HG03354 (cell line): ENCODE measurements around the gene ABLIM1.
A peak's percentile ranks its signal among the peaks of the same experiment; 100 is the strongest.

Source experiments
- ATAC-seq: cut with Tn5 transposase; IDR thresholded peaks from one replicate; pipeline ENCODE4 v1.9.1; 2021; ENCODE audit warnings: mild to moderate bottlenecking; ENCODE audit not compliant: unreplicated experiment, poor library complexity, severe bottlenecking

ABLIM1 gene

GRCh38 chr10:114556236-114557122 lies 101.6 kb downstream of the ABLIM1 start:
- no peak for ATAC-seq

GRCh38 chr10:114553436-114553835 lies 104.6 kb downstream of the ABLIM1 start:
- no peak for ATAC-seq

GRCh38 chr10:114552050-114552449 lies 106.0 kb downstream of the ABLIM1 start:
- ATAC-seq = no peak

GRCh38 chr10:114551636-114551972 lies 106.5 kb downstream of the ABLIM1 start:
- no peak for ATAC-seq

GRCh38 chr10:114550756-114551635 lies 107.1 kb downstream of the ABLIM1 start:
- ATAC-seq = no peak

GRCh38 chr10:114548662-114549061 lies 109.4 kb downstream of the ABLIM1 start:
- ATAC-seq = no peak

GRCh38 chr10:114547514-114547913 lies 110.6 kb downstream of the ABLIM1 start:
- ATAC-seq = no peak

GRCh38 chr10:114547056-114547455 lies 111.0 kb downstream of the ABLIM1 start:
- no peak for ATAC-seq

GRCh38 chr10:114545819-114546218 lies 112.3 kb downstream of the ABLIM1 start:
- ATAC-seq = no peak

GRCh38 chr10:114545071-114545470 lies 113.0 kb downstream of the ABLIM1 start:
- ATAC-seq = no peak

- peak; percentile 94 for ATAC-seq
These were observed 113.9 kb downstream of the ABLIM1 start for GRCh38 chr10:114544045-114544659.

GRCh38 chr10:114543456-114543855 lies 114.6 kb downstream of the ABLIM1 start:
- no peak for ATAC-seq

GRCh38 chr10:114542373-114542772 lies 115.7 kb downstream of the ABLIM1 start:
- ATAC-seq = no peak

GRCh38 chr10:114541797-114542160 lies 116.3 kb downstream of the ABLIM1 start:
- ATAC-seq = no peak

GRCh38 chr10:114541081-114541796 lies 116.8 kb downstream of the ABLIM1 start:
- ATAC-seq = no peak

GRCh38 chr10:114540236-114540635 lies 117.8 kb downstream of the ABLIM1 start:
- ATAC-seq = no peak

GRCh38 chr10:114539623-114540022 lies 118.5 kb downstream of the ABLIM1 start:
- ATAC-seq = no peak

GRCh38 chr10:114538181-114538906 lies 119.7 kb downstream of the ABLIM1 start:
- ATAC-seq = no peak

- no peak for ATAC-seq
These were observed 120.3 kb downstream of the ABLIM1 start for GRCh38 chr10:114537736-114538135.
